ENCODE data around the gene PCBP4. TPM values are rescaled to one million over a fixed set of nuclear protein-coding genes. Genes with fewer than 3 reads are reported as not detected.

Gene PCBP4
- total RNA-seq, 1 experiment from 2014 or later = 48.8 TPM

GRCh38 chr3:51958603-51959521, 8.4 kb downstream of the PCBP4 start (continued):
- no peak for TF ChIP-seq FOSL1 (IDR thresholded peaks at IDR 0.05; ENCODE audit: low read depth)

DNA sequence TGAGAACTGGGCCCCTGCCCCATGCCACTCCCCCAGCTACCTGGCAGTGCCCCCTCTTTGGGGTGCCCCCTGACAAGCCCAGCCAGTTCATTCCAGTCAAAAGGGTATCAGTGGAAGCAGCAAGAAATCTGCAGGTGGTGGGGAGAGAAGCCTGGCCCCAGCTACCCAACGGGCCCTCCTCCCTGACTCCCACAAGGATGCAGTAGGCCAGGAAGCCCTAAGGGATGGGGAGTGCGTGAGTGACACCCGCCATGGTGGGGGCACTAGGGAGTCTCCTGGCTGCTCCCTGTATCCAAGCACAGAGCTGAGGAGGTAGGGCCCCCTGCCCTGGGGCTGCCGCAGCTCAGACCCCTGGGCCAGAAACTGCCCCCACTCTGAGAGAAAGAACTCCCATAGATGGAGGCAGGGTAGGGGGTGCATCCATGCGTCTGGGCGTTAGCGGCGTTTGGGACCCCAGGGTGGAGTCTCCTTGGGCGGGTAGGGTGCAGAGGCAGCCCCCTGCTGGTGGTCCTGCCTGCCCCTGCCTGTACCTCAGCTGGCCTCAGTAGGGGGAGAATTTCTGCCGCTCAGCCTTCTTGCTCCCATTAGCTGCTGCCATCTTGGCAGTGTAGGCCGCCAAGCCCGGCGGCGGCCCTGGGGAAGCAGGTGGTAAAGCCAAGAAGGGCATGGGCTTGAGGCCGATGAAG, 9.6 kb downstream of the PCBP4 start:
- ChIA-PET RAD21 (ENCODE audit: low non-redundant PET in 1 of 2, low total read pairs in 2 of 2, uncharacterized antibody in 2 of 2, unreplicated experiment in 2 of 2) (no interaction called here), CTCF (interaction anchor here (0.9 kb wide), 1 partner anchor 16 kb away, joined by 3 read pairs; the partner anchor contains the start of gene RRP9), POLR2A (no interaction called here)
- TF ChIP-seq SRF (IDR thresholded peaks at IDR 0.05; ENCODE audit: low read depth) (no peak), RAD21 (IDR thresholded peaks at IDR 0.05; ENCODE audit: low read depth) (no peak), JUND (IDR thresholded peaks at IDR 0.05) (no peak), CEBPB (IDR thresholded peaks at IDR 0.05; ENCODE audit: low read depth) (no peak), ATF3 (IDR thresholded peaks at IDR 0.05) (no peak), EZH2 (IDR thresholded peaks at IDR 0.05) (no peak), POLR2A (IDR thresholded peaks at IDR 0.05; ENCODE audit: borderline replicate concordance, extremely low read depth, insufficient read depth, insufficient read length) (no peak), ZFX (IDR thresholded peaks at IDR 0.05) (no peak)
- BruUV-seq (replicated peaks) = no TSS peak
- 0 out of 4 replicates have a peak, but pooled peaks cover 0 to 3% of the 10 kb centered on the region in 2 experiments for H3K36me3 ChIP-seq (ENCODE audit: control insufficient read depth in 1 of 2, insufficient read depth in 2 of 2, low read length in 2 of 2)
- DNase-seq (ENCODE audit: low read depth, low spot score) (no peak), ATAC-seq (no peak)
- no peaks in the 10 kb centered on the region for H4K20me1 ChIP-seq (ENCODE audit: insufficient read depth)
- no peaks in the 10 kb centered on the region for H3K79me2 ChIP-seq (ENCODE audit: insufficient read depth, low read length)
- no peak overlapping the region for H2AFZ ChIP-seq (ENCODE audit: low read depth, low read length, poor library complexity, severe bottlenecking)
- H3K9ac ChIP-seq (ENCODE audit: low read length) = no peak overlapping the region
- no peaks in the 10 kb centered on the region for H3K9me2 ChIP-seq (ENCODE audit: insufficient read depth)
- no peak overlapping the region for H3K27ac ChIP-seq (ENCODE audit: low read depth, low read length)
- intact Hi-C loops (cut with micrococcal nuclease) = no loop called here
- H3K4me2 ChIP-seq (ENCODE audit: low read length) = no peak overlapping the region
- no peaks in the 10 kb centered on the region for H3K4me1 ChIP-seq (ENCODE audit: control insufficient read depth in 1 of 2, insufficient read depth in 2 of 2, low read length in 2 of 2)
- H3K9me3 ChIP-seq (ENCODE audit: control insufficient read depth in 1 of 2, insufficient read depth in 1 of 2, low read depth in 1 of 2, low read length in 2 of 2) = no peaks in the 10 kb centered on the region
- H3K27me3 ChIP-seq (ENCODE audit: insufficient read depth, low read length) = no peaks in the 10 kb centered on the region
- no peak overlapping the region for H3K4me3 ChIP-seq (replicated peaks in 1 of 2; ENCODE audit: low read depth in 1 of 2, low read length in 2 of 2)
